ENCODE results near the gene GOSR1.

- no peak for TF ChIP-seq CTCF (IDR thresholded peaks at IDR 0.05; ENCODE audit: low read length)
- no peak for TF ChIP-seq EZH2phosphoT487 (IDR thresholded peaks at IDR 0.05; ENCODE audit: low read length)
Measured at GRCh38 chr17:30550512-30551273, 73.5 kb downstream of the GOSR1 start.
